Measurements from ENCODE around the gene TAPBP.

DNA sequence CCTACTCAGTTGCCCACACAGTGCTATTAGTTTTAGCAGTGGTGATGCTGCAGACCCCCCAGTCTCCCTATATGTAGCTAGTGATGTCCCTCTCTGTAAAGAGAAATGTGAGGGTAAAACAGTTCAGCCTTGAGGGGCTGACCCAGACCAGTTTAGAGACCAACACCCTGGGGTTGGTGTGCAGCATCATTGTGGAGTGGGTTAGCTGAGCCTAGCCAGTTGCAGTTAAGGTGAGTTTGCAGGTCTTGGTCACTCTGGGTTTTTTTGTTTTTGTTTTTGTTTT is 37.4 kb downstream of the TAPBP start:
- TF ChIP-seq EZH2 (IDR thresholded peaks at IDR 0.05; ENCODE audit: low read depth, low read length, severe bottlenecking) (no peak), KDM5A (IDR thresholded peaks at IDR 0.05; ENCODE audit: low read length) (no peak), USF2 (IDR thresholded peaks at IDR 0.05; ENCODE audit: low read length) (no peak), ZNF274 (IDR thresholded peaks at IDR 0.05; ENCODE audit: borderline replicate concordance, extremely low read depth, low read length) (no peak), CTCF (IDR thresholded peaks at IDR 0.05; ENCODE audit: control extremely low read depth in 1 of 3, insufficient read depth in 1 of 3, low read depth in 1 of 3, low read length in 3 of 3) (no peak), POLR2A (IDR thresholded peaks at IDR 0.05; ENCODE audit: control extremely low read depth in 1 of 2, low read depth in 2 of 2, low read length in 2 of 2) (no peak; a peak in 1 of 3 replicates), POLR2AphosphoS5 (IDR thresholded peaks at IDR 0.05; ENCODE audit: low read depth, low read length) (no peak), SIN3A (conservative IDR thresholded peaks at IDR 0.05 in 1 of 2, IDR thresholded peaks at IDR 0.05 in 1 of 2; ENCODE audit: low read depth in 1 of 2, low read length in 2 of 2) (no peak), YY1 (IDR thresholded peaks at IDR 0.05; ENCODE audit: low read depth, low read length) (no peak), SAP30 (IDR thresholded peaks at IDR 0.05; ENCODE audit: insufficient read depth, insufficient replicate concordance, low read length) (no peak), SUZ12 (IDR thresholded peaks at IDR 0.05; ENCODE audit: low read length) (no peak)

Measured in H1 (cell line).